Measurements from ENCODE around the gene OR52I1.

GRCh38 chr11:4551346-4551979, 42.4 kb upstream of the OR52I1 start:
- TF ChIP-seq FOXM1 (IDR thresholded peaks at IDR 0.05; ENCODE audit: borderline replicate concordance) (no peak), SP1 (IDR thresholded peaks at IDR 0.05) (no peak)
